Measurements from ENCODE around the gene OR2C3.

The OR2C3 gene

DNA sequence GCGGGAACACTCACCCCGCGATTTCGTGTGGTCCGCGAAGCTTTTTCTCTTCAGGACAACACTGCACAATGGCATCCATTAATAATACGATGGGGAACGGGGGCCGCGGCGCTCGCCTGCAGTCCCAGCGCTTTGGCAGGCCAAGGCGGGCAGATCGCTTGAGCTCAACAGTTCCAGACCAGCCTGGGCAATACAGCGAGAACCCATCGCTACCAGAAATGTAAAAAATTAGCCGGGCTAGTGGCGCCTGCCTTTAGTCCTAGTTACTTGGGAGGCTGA lies 17.7 kb downstream of the OR2C3 start:
- TF ChIP-seq CTCF (IDR thresholded peaks at IDR 0.05; ENCODE audit: low read length, missing control alignments), result no peak
- H3K4me3 ChIP-seq (replicated peaks; ENCODE audit: low read depth, low read length), result no peak overlapping the region
- no peak for DNase-seq (ENCODE audit: low read depth)

- H3K4me3 ChIP-seq (replicated peaks; ENCODE audit: low read depth, low read length), result no peak overlapping the region
- peak; percentile 1 for DNase-seq (ENCODE audit: low read depth)
These were observed 18.2 kb downstream of the OR2C3 start for GRCh38 chr1:247517795-247518612.

DNA sequence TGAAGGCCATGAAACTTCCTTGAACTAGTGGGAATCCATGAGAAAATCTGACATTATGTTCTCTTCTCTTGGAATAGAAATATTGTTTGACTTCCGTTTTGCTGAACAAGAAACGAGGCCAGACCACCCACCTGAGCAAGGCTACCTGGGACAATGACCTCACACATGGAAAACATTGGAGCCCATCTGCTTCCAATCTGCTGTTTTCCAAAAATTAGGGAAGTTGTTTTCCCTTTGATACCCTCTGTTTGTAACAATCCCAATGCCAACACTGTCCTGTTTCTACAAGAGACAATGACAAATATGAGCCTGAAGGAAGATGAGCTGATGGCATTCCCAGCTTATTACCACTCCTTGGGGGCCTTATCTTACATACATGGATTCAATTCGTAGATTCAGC lies 29.4 kb downstream of the OR2C3 start:
- no peak for DNase-seq (ENCODE audit: low read depth)
- no peak for TF ChIP-seq CTCF (IDR thresholded peaks at IDR 0.05; ENCODE audit: low read length, missing control alignments)
- H3K4me3 ChIP-seq (replicated peaks; ENCODE audit: low read depth, low read length), result no peak overlapping the region

More at GRCh38 chr1:247517795-247518612, 18.2 kb downstream of the OR2C3 start:
- no peak for TF ChIP-seq CTCF (IDR thresholded peaks at IDR 0.05; ENCODE audit: low read length, missing control alignments)

GRCh38 chr1:247500865-247501264 lies 35.4 kb downstream of the OR2C3 start:
- TF ChIP-seq CTCF (IDR thresholded peaks at IDR 0.05; ENCODE audit: low read length, missing control alignments), result no peak
- no peak overlapping the region for H3K4me3 ChIP-seq (replicated peaks; ENCODE audit: low read depth, low read length)

GRCh38 chr1:247496581-247497285 lies 39.5 kb downstream of the OR2C3 start:
- H3K4me3 ChIP-seq (replicated peaks; ENCODE audit: low read depth, low read length), result no peak overlapping the region
- no peak for TF ChIP-seq CTCF (IDR thresholded peaks at IDR 0.05; ENCODE audit: low read length, missing control alignments)
- DNase-seq (ENCODE audit: low read depth), result no peak

More at GRCh38 chr1:247500865-247501264, 35.4 kb downstream of the OR2C3 start:
- no peak for DNase-seq (ENCODE audit: low read depth)

DNA sequence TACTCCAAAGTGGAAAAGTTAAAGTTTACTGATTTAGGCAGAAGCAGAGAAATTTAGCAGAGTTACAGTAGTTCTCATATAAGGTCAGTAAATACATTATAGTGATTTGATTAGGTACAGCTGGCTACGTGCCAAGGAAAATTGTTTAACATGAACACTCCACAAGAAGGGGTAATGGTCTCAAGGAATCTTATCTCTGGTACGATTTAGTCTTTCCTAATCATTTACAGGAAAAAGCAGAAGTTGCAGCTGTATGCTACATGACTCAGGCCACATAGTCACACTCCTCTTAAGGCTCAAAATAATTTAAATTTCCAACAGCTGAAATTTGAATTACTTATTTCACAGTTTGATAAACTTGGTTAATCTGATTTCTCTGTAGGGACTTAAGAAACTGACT lies 41.5 kb downstream of the OR2C3 start:
- no peak for TF ChIP-seq CTCF (IDR thresholded peaks at IDR 0.05; ENCODE audit: low read length, missing control alignments)
- no peak overlapping the region for H3K4me3 ChIP-seq (replicated peaks; ENCODE audit: low read depth, low read length)
- no peak for DNase-seq (ENCODE audit: low read depth)

All from fibroblast of pulmonary artery (primary cell).